GM10266 (cell line): ENCODE measurements around the gene LRP2BP.

Source experiments
- DNase-seq: peaks from one replicate; pipeline ENCODE4 v3.0.0; 2012; ENCODE audit errors: extremely low spot score
- TF ChIP-seq, protein P1 (sequence below): IDR thresholded peaks from 2 replicates; pipeline ENCODE4 v1.5.1; 2012; ENCODE audit warnings: mild to moderate bottlenecking, low read depth; ENCODE audit not compliant: control insufficient read depth, insufficient read depth; ENCODE audit errors: missing control alignments

LRP2BP gene

DNA sequence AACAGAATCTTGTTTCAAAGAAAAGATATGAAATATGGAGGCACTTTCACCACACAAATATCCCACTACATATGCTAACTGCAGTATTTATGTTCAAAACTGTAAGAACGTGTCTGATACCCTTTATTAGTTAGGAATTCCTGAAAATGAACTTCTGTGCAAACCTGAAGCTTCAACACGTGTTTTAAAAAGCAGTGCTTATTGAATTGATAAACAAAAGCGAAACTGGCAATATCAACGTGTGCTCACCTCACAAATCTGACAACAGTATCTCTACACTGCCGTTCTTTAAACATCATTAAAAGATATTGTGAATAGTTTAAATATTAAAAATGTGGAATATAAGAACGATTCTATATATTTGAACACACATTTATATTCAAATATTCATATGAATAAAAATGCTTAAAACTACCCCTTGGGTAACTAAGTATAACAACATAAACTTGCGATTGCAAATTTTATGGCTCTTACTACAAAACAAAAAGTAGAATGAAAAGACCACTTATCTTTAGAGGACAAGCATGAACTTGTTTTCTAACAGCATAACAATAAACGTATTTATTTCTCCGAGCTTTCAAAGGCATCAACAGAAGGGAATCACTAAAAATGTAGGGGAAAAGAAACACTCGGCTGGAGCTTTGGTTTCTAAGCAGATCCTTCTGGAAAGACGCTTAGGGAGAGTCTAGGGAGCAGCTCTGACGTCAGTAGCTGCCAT is at the start of gene LRP2BP:
TSS of gene LRP2BP (minus strand) at position 687 of the 718 bp plus-strand sequence. CDS start 17,738 bp downstream, outside the sequence.
- peak; percentile 32 for DNase-seq
- TF ChIP-seq, protein P1, sequence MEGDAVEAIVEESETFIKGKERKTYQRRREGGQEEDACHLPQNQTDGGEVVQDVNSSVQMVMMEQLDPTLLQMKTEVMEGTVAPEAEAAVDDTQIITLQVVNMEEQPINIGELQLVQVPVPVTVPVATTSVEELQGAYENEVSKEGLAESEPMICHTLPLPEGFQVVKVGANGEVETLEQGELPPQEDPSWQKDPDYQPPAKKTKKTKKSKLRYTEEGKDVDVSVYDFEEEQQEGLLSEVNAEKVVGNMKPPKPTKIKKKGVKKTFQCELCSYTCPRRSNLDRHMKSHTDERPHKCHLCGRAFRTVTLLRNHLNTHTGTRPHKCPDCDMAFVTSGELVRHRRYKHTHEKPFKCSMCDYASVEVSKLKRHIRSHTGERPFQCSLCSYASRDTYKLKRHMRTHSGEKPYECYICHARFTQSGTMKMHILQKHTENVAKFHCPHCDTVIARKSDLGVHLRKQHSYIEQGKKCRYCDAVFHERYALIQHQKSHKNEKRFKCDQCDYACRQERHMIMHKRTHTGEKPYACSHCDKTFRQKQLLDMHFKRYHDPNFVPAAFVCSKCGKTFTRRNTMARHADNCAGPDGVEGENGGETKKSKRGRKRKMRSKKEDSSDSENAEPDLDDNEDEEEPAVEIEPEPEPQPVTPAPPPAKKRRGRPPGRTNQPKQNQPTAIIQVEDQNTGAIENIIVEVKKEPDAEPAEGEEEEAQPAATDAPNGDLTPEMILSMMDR = no peak

DNA sequence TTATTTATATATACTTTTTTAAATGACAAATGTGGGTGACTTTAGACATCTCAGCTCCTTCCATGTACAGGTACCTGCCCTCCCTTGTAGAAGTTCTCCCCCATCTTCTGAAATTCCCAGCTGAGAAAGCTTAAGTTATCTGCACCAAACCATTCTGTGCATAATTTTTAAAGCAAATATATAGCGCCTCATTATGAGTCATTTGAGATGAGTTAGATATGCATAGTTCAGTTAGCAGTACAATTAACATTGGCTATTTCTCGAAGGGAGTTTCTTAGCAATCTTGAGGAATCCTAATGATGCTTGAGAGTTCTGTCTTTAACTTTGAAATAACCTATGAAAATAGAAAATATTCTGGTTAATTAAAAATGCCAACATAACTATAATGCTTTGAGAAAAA is 49.5 kb upstream of the LRP2BP start:
- TF ChIP-seq, protein P1 = no peak
- no peak for DNase-seq

DNA sequence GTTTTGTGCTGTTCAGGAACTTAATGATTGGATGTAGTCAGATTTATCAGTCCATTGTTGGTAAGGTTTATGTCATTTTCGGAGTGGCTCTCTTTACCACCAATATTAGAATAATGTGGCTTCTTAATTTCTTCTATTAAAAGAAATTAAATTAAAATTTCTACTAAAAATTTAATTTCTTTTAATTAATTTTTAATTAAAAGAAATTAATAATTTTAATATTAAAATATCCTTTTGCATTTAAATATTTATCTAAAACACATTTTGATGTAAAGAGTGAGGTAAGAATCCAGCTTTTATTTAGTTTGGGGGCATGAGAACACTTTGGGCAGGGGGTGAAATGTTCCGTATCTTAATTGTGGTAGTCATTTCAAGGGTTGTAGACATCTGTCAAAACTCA is 45.8 kb upstream of the LRP2BP start:
- TF ChIP-seq, protein P1 = no peak
- DNase-seq = no peak

DNA sequence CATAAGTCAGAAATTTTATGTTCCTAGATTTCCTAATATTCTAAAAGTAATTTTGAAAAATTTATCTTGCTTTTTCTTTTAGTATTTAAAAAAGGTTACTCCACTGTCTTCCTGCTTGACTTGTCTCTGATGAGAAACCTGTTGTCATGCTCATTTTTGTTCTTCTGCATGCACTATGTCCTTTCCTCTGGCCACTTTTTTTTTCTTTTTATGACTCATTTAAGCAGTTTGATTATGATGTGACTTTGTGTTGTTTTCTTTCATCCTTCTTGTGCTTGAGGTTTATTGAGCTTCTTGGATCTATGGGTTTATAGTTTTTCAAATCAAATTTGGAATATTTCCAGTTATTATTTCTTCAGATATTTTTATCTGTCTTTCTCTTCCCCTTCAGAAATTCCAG is 42.1 kb upstream of the LRP2BP start:
- no peak for DNase-seq
- TF ChIP-seq, protein P1 = no peak

DNA sequence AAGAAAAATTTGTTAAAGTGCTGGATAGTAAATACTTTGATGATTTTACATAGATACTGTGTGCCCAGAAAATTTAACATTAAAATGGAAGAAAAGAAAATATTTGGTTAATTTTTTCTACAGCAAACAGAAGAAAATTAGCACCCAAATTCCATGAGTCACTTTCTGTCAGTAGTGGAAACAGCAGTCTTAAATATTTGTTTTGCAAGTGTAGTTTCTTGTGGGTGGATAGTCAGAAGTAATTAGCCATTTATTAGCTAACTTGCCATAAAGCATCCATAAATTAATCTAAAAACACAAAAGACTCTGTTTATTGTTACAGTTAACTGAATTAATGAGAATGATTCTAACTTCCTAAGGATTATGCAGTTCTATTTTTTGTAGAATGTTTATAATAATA is 39.7 kb upstream of the LRP2BP start:
- TF ChIP-seq, protein P1 = no peak
- DNase-seq = no peak

DNA sequence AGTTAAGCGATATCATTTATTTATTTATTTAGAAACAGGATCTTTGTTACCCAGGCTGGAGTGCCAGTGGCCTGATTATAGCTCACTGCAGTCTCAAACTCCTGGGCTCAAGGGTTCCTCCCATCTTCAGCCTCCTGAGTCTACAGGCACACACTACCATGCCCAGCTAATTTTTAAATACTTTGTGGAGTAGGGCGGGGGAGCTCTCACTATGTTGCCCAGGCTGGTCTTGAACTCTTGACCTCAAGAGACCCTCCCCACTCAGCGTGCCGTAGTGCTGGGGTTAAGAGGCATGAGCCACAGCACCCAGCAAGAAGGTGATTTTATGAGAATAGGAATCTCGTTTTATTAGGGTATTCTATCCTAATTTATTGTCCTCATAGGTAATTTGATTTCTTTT is 33.9 kb upstream of the LRP2BP start:
- TF ChIP-seq, protein P1 = no peak
- DNase-seq = no peak

DNA sequence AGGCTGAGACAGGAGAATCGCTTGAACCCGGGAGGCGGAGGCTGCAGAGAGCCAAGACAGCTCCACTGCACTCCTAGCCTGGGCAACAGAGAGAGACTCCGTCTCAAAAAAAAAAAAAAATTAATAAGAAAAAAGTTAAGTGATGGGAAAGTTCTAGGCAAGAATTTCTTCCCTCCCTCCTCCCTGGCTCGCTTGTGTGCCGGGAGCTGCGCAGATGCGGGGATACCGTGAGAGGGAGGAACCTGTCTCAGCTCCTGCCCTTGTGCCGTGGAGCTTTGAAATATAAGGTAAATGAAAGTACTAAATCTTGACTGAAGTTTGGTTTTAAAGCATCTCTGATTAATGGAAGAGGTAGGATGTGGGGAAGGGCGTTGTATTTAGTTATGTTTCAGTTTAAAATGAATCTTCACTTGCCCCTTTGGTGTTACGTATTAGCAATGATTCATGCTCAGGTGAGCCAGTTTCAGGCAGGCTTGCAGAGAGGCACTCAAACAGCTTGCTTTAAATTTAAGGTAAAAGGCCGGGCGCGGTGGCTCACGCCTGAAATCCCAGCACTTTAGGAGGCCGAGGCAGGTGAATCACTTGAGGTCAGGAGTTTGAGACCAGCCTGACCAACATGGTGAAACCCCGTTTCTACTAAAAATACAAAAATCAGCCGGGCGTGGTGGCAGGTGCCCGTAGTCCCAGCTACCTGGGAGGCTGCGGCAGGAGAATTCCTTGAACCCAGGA is 31.4 kb upstream of the LRP2BP start:
- TF ChIP-seq, protein P1 = no peak
- no peak for DNase-seq
